NCI-H226 (cell line): Measurements from ENCODE around the gene NDUFS4.
"Not testable (repeated sequence)": the region's sequence is repeated elsewhere in the genome, so short reads cannot be mapped to it uniquely, and the experiment has no call there.

ENCODE experiments used
- DNase-seq: peaks from one replicate; pipeline ENCODE4 v3.0.0-alpha.2; 2015

Gene NDUFS4

DNA sequence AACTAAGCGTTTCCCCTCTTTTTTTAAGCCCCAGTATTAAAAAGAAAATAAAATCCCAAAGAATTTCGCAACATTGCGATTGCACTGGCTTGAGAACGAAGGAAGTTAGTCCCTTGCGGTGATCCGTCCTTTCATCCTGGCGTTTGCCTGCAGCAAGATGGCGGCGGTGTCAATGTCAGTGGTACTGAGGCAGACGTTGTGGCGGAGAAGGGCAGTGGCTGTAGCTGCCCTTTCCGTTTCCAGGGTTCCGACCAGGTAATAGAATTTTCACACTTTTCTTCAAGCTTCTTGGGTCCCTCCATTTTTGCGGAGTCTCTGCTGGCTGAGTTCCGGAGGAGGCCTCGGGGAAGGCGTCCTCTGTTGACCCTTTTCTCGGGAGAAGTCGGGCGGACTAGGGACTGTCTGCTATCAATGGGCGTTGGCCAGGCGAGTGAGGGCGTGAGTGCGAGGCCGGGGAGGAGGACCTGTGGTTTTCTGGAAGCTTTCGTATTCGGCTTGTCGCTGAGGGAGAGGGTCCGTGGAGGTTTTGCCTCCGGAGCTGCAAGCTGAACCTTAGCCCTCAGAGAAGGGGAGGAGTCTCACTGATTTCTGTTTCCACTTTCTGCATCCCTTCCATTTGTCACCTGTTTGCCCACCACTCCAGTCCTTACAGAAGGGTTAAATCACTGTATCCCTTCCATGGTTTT, at the start of gene NDUFS4:
NDUFS4 (plus strand) TSS at position 134 of the 686 bp plus-strand sequence; CDS start at position 158, 24 bp downstream.
- peak; percentile 75 for DNase-seq

DNA sequence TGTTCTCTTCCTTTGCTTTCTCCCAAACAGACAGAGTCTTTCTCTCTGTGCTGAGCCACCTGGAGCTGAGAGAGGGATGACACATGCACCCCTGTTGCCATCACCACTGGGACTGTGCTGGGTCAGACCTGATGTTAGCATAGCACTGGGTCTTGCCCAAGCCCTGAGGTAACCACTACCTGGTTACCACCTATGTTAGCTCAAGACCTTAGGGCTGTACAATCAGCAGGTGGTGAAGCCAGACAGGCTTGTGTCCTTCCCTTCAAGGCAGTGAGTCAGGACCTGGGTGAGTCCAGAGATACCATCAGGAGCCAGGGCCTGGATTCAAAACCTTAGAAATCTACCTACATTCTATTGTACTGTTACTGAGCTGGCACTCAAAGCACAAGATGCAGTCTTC, 47.9 kb upstream of the NDUFS4 start:
- DNase-seq: no peak

DNA sequence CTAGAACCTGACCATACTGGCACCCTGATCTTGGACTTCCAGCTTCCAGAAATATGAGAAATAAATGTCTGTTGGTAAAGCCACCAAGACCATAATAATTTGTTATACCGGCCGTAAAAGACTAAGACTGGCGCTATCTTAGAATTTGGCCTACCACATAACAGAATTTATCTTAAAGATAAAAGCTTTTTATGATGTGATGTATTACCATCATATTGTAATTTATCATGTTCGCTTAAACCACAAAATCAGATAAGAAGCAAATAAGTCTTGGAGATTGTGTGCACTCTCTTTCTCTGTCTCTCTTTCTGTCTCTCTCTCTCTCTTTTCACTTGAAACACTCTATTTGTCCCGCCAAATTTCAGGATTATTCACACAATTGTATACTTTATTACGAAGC, 44.5 kb upstream of the NDUFS4 start:
- no peak for DNase-seq

DNA sequence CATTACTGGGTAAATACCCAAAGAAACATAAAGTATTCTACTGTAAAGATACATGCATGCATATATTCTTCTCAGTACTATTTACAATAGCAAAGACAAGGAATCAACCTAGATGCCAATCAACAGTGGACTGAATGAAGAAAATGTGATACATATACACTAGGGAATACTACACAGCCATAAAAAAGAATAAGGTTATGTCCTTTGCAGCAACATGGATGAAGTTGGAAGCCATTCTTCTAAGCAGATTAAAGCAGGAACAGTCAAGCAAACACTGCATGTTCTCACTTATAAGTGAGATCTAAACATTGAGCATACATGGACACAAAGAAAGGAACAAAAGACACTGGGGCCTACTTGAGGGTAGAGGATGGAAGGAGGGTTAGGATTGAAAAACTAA, 39.6 kb upstream of the NDUFS4 start:
- no peak for DNase-seq

DNA sequence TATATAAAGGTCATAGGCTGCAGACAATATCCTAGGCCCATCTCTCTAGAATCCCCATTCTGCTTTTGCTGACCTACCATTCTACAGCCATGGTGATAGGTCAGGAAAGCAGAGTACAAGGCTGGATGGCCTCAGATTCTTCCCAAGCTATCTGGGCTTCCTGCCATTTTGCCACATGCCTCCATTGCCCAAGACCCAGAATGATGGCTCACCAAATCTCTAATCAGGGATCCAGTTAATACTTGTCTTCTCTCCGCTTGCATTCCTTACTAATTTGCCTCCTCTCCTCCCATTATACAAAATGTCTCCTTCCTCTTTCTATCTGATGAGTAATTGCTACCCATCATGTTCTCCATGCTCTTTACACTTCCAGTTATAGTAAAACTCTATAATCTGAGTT, 22.7 kb upstream of the NDUFS4 start:
- no peak for DNase-seq

DNA sequence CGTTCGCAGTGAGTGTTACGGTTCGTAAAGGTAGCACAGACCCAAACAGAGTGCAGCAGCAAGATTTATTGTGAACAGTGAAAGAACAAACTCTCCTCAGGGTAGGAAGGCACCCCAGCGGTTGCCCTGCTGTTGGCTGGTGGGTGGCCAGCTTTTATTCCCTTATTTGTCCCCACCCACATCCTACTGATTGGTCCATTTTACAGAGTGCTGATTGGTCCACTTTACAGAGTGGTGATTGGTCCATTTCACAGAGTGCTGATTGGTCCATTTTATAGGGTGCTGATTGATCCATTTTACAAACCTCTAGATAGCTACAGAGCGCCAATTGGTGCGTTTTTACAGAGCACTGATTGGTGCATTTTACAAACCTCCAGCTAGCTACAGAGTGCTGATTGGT, 19.7 kb upstream of the NDUFS4 start:
- not testable (repeated sequence) for DNase-seq

DNA sequence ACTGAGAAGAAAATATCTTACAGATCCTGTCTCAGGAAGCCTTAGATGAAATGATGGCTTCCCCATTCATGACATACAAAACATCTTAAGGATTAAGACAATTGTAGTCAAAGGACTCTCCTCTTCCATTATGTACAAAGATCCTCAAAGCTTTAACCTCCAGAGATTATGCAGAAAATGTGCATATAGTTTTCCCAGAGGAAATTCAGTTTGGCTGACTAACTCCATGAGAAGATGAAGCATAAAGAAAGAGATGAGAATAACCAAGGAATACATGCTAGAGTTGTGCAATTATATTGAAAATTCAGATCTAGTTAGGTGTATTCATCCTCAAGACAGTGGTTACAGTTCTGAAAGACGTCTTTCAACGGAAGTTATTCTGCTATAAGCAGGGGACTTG, 18.6 kb upstream of the NDUFS4 start:
- no peak for DNase-seq

DNA sequence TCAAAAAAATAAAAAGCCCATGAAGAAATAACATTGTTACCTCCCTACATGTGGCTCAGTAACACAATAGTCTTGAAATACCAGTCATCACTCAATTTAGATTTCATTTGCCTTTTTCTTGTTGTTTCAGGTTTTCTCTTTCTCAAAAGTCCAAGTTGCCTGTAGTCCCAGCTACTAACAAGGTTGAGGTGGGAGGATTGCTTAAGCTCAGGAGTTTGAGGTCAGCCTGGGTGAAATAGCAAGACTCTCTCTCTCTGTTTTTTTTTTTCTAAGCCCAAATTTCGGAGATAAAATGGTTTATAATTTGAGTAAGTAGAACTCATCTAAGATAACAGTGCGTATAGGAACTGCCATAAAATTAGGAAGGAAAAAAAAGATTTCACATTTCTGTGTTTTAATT, 17.5 kb upstream of the NDUFS4 start:
- DNase-seq: peak; percentile 17

DNA sequence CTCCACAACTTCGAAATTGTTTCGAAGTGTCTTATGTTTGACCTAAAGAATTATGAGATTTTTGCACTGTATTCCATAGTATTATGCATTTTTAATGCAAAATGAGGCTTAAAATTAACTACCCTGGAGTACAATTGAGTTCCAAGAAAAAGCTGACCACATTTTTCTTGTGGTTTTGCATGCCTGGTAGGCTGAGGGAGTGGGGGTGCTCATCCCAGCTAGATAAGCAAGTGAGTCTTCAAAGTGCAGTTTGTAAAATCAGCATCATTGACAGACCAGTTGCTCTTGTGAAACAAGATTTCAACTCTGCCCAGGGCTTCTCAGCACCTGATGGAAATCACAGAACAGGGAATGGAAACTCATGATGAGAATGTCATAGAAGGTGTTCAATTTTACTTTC, 17.0 kb upstream of the NDUFS4 start:
- DNase-seq: peak; percentile 77

DNA sequence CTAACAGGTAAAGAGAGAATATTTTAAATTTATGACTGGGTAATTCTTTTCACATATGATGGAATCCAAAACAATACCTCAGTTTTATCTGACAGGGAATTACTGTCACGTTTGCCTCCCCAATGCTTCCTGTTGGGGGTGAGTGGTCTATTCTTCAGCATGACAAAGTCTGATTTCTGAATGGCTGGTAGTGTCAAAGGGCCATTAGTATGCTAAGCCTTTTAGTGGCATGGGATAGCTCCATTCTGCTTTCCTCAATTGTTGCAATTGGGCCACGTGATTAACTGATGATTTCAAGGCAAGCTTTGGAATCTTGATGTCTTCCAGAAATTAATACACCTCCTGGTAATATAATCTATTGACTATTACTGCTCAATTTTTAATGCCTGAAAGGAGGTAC, 14.7 kb upstream of the NDUFS4 start:
- no peak for DNase-seq

DNA sequence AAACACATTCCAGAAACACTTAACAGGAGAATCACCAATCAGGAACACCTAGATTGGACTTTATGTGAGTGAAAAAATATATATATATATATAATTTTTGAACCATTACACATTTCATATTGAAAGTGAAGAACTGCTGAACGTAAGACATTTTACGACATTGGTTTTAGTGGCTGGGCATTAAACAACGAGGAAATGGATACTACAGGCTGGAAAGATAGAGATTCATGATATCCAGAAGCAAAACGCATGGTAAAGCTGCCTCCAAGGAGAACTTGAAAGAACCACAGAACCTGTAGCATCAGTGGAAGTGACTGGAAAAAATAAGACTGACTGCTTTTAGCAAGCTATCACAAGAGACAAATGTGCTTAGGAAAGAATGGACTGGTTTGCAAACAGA, 13.2 kb upstream of the NDUFS4 start:
- DNase-seq: no peak

DNA sequence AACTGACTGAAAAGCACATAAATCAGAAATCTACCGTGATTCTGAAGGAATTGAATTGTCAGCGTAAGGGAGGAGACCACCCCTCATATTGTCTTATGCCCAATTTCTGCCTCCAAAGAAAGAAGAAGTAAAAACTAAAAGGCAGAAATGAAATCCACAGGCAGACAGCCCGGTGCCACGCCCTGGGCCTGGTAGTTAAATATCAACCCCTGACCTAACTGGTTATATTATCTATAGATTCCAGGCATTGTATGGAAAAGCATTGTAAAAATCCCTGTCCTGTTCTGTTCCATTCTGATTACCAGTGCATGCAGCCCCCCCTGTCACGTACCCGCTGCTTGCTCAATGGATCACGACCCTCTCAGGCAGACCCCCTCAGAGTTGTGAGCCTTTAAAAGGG, 11.9 kb upstream of the NDUFS4 start:
- not testable (repeated sequence) for DNase-seq

DNA sequence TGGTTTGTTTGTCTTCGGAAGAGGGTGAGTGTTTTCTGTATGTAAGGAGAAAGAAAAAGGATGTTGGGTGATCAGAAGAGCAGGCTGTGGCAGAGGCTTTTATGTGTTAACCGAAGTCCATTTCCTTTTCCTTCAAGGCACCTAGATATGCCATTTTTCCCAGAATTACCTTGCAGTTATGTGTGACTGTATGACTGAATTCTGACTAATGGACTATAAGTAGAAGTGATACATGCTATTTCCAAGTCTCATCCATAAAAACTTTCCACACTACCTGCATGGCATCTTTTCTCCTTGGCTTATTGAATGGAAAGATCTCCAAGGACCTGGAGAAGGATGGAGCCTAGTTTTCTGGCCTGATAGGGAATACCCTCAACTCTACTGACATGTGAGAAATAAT, 10.6 kb upstream of the NDUFS4 start:
- DNase-seq: no peak

DNA sequence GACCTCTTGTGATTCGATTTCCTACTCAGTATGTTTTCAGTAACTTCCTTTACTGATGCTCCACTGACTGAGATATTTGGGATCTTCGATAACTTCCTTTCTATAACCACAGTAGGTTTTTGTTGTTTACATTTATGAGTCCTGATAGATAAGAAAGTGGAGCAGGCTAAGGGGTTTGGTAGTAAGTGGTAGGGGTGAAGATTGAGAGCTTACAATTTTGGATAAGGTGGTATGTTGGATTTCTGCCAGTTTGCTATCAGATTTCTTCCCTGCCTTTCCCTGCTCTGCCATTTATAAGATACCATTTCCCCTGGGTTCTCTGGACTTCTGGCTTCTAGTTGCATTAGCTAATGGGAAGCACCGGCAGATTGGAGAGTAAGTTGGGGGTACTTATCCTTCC, 7.9 kb upstream of the NDUFS4 start:
- DNase-seq: no peak

DNA sequence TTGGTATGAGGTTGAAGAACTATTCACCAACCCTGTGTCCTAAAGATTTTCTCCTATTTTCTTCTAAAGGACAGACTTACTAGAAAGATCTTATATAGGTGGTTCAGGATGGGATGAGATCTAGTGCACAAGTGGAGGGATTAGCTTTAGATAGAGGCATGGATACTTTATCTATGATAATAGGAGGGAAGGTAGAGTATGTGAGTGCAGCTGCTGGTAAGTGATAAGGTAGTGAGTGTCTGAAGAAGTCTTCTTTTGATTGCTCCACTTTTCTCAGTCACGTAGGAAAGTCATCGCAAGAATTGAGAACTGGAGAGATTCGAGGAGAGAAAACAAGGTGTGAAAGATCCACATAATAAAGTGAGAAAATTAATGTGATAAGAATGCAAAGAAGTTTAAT, 6.0 kb upstream of the NDUFS4 start:
- no peak for DNase-seq

DNA sequence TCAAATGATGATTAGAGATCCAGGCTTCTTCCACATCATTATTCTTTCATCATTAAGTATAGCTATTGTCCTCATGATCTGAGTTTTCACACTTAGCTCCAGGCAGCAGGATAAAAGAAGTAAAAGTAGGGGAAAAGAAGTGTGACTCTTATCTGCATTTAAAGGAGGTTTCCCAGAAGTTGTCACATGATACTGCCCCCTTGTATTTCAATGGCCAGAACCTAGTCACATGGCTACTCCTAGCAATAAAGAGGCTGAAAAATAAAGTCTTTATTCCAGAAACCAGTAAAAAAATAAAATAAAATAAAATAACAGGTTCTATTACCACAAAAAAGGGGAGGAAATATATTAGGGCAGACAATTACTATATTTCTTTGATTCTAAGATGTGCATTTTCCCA, 5.3 kb upstream of the NDUFS4 start:
- DNase-seq: no peak

DNA sequence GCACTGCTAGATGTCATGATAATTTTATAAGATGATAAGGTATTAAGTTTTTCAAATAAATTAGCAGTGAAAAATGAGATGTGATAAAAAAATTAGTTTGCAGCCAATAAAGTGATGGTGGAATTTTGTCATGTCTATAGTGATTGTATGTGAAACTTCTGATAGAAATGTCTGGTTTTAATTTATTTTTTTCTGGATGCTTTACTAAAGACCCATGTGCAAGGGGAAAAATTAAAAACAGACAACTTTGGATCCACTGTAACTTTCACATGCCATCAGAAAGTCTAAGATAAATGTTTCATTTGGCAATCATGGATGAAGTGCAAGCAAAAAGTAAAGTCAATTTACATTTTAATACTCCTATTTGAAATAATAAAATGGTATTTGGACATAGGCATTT, 4.4 kb upstream of the NDUFS4 start:
- DNase-seq: no peak

DNA sequence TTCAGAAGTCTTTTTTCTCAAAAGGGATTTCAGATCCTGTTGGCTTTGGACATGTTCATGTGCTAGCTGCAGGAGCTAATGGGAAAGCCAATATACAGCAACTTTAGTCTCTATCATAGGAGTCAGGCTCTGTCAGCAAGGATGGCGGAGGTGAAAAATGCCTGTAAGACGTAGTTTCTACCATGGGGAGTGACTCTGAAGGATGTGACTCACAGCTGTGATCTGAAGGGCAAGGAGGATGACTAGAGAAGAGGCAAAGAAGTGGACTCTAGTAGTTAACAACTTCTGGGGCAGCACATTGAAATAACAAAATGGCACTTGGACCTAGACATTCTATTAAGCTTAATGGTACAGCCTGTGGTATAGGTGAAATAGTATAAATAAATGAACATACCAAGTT, 3.1 kb upstream of the NDUFS4 start:
- peak; percentile 49 for DNase-seq

DNA sequence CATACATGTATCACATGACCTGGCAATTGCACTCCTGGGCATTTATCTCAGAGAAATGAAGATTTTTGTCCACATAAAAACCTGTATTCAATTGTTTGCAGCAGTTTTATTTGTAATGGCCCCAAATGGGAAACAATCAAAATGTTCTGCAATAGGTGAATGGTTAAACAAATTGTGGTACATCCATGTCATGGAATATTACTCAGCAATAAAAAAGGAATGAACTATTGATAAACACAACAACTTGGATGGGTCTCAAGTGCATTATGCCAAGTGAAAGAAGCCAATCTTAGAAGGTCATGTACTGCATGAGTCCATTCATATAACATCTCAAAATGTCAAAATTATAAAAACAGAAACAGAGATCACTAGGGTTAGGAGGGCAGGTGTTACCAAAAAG, 1.5 kb upstream of the NDUFS4 start:
- DNase-seq: no peak

DNA sequence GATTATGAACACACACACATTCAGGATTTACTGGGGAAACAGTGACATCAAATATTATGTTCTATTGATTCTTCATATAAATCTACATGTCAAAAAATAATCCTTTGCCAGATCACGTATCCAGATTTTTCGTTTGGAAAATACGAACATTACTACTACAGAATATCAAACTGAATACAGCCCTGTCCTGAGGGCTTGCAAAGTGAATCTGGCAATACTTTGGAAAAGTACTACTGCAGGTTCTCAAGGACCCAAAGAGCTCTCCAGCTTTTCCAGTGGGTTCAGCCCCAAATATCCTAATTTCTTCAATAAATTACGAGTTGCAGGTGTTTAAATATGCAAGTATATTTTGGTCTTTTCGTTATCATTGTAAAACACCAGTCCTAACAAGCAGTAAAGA, 411 bp upstream of the NDUFS4 start:
- no peak for DNase-seq

DNA sequence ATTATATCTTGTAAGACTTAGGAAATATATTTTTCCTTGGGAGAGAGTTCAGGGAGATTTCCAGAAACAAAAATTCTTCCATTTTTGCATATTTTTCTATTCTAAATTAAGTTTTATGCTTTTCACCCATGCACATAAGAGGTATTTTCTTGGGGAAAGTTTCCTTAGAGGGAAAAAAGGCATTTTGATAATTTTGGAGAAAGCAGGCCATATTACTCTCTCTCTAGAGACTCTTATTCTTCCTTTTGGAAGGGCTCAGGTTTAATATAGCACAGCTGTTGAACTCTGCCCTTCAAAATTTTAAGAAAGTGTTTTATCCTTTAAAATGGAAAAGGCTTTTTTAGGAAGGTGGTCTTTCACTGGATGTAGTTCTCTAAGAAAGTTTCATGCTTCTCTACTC, 8.0 kb downstream of the NDUFS4 start:
- no peak for DNase-seq

DNA sequence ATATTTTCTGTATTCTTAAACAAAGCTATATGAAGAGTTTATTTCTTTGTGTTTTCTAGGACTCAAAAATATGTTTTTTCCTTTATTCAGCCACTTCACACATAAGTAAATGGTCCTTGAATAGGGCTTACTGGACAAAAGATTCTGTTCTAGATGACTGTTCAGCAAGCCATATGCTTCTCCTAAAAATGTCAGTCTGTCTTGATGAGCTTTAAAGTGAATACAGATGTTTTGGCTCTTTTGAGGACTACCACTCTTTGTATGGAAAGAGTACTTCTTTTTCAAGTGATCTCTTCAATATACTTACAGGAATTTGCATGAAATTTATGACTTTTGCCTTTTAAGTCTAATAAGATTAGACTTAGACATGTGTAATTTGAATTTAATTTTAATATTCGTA, 8.4 kb downstream of the NDUFS4 start:
- no peak for DNase-seq

DNA sequence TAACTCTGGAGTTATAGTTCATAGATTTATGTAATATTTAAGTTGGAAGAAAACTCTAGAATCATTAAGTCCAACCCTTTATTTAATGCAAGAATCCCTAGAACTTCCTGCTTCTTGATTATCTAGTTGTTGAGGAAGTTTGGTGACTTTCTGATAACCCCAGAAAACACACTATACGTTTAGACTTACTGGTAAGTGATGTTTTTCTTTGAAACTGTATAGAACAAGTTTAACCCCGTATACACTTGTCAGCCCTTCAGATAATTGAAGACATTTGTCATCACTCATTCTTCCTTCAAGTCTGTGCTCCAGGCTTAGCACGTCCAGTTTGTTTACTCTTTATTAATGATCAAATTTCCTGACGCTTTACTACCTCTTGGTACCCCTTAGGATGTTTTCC, 9.0 kb downstream of the NDUFS4 start:
- no peak for DNase-seq

DNA sequence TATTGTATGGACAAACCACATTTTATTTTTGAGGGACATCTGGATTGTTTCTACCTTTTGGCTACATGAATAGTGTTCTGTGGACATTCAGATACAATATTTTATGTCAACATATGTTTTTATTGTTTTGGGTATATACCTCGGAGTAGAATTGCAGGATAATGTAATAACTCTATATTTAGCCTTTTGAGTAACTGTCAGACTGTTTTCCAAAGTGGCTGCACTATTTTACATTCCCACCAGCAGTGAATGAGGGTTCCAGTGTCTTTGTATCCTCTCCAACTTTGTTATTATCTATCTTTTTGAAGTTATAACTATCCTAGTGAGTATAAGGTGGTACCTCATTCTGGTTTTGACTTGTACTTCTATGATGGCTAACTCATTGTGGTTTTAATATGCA, 11.0 kb downstream of the NDUFS4 start:
- no peak for DNase-seq

DNA sequence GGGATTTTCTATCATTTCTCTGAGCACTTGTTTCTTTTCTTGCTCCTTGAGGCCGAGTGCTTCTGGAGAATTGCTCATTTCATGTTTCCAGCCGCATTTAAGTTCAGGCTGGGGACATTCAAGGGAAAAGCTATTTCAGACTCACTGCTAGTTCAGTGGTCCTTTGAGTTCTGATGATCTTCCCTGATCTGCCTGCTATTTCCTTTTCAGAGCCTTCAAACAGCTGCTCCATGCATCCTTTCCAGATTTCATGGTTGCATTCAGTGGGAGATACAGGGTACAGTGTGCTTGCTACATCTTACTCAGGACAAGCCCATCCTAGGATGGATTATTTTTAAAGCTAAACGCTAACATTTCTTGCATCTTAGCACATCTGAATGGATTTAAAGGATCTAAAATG, 14.7 kb downstream of the NDUFS4 start:
- DNase-seq: no peak

DNA sequence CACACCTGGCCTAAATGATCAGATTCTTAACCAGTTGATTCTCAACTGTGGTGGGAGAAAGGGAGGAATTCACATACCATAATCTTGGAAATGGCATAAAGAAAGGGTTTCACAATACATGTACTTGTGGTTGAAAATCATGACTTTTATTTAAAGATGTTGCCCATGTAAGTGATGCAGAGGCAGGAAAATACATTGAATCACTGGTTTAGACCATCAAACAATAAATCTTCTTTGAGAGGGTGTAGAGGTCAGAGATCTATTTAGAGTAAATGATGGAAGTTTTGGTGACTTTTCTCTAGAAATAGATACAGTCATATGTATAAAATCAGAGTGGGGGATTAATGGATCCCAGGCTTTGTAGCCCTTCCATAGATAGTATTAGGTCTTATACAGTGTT, 15.4 kb downstream of the NDUFS4 start:
- DNase-seq: no peak
